WTC11 (cell line): Measurements from ENCODE around the gene ERGIC3. TPM values are rescaled to one million over a fixed set of nuclear protein-coding genes. Genes with fewer than 3 reads are reported as not detected.
"Not testable (repeated sequence)": the region's sequence is repeated elsewhere in the genome, so short reads cannot be mapped to it uniquely, and the experiment has no call there.

Source experiments
- ATAC-seq: fragments of 200-7000 bp; cut with Tn5 transposase; 2 replicates; pipeline ENCODE4 v1.10.0; 2021; ENCODE audit warnings: mild to moderate bottlenecking, moderate library complexity
- CTCF ChIA-PET: fragments of 300-600 bp; sonication (Branson Sonifier 250); formaldehyde crosslinking; loops from one replicate; lab custom pipeline; 2021; ENCODE audit warnings: antibody characterized with exemption; lab: Charles Lee
- POLR2A ChIA-PET: fragments of 350-600 bp; sonication (Branson Sonifier 250); formaldehyde crosslinking; loops from one replicate; lab custom pipeline; 2021; ENCODE audit warnings: antibody characterized with exemption; lab: Charles Lee
- DNase-seq: peaks from one replicate; pipeline ENCODE4 v3.0.0; 2021; ENCODE audit warnings: low spot score
- H3K27ac Mint-ChIP-seq: 2 replicates; pipeline ENCODE4 v1.8.0; 2021; ENCODE audit warnings: mixed read lengths
- H3K27me3 Mint-ChIP-seq: 2 replicates; pipeline ENCODE4 v1.8.0; 2021; ENCODE audit warnings: low read depth, mild to moderate bottlenecking, moderate library complexity, mixed read lengths
- H3K36me3 Mint-ChIP-seq: 2 replicates; pipeline ENCODE4 v1.8.0; 2021; ENCODE audit warnings: mixed read lengths
- H3K4me1 Mint-ChIP-seq: 2 replicates; pipeline ENCODE4 v1.8.0; 2022; ENCODE audit warnings: mixed read lengths
- H3K4me3 Mint-ChIP-seq: 2 replicates; pipeline ENCODE4 v1.8.0; 2021; ENCODE audit warnings: mild to moderate bottlenecking, moderate library complexity, mixed read lengths
- H3K9me3 Mint-ChIP-seq: 2 replicates; pipeline ENCODE4 v1.8.0; 2021; ENCODE audit warnings: mixed read lengths
- CBFB ChIP-seq: sonication (generic); formaldehyde crosslinking; IDR thresholded peaks from 2 replicates; pipeline ENCODE4 v1.8.1; 2022; ENCODE audit warnings: mild to moderate bottlenecking, low read depth, missing genetic modification reagents
- CREB1 ChIP-seq: sonication (generic); formaldehyde crosslinking; IDR thresholded peaks from 2 replicates; pipeline ENCODE4 v1.8.0; 2023; ENCODE audit warnings: mild to moderate bottlenecking, missing genetic modification reagents
- ETV6 ChIP-seq: sonication (generic); formaldehyde crosslinking; IDR thresholded peaks from 2 replicates; pipeline ENCODE4 v1.8.1; 2022; ENCODE audit warnings: mild to moderate bottlenecking, missing genetic modification reagents
- GRHL2 ChIP-seq: fragments of 250-450 bp; sonication (Bioruptor Pico); IDR thresholded peaks from 2 replicates; pipeline ENCODE4 v1.8.0; 2022; ENCODE audit warnings: mild to moderate bottlenecking, moderate library complexity; ENCODE audit not compliant: insufficient replicate concordance, severe bottlenecking
- GTF2I ChIP-seq: fragments of 250-450 bp; sonication (Bioruptor Pico); conservative IDR thresholded peaks from 2 replicates; pipeline ENCODE4 v1.4.0; 2021; ENCODE audit warnings: mild to moderate bottlenecking
- IRF2 ChIP-seq: sonication (generic); formaldehyde crosslinking; IDR thresholded peaks from 2 replicates; pipeline ENCODE4 v1.8.0; 2022; ENCODE audit warnings: low read depth, missing genetic modification reagents, borderline replicate concordance
- NFATC4 ChIP-seq: fragments of 250-450 bp; sonication (Bioruptor Pico); IDR thresholded peaks from 2 replicates; pipeline ENCODE4 v1.9.0; 2021; ENCODE audit warnings: mild to moderate bottlenecking
- NFE2L1 ChIP-seq: sonication (generic); formaldehyde crosslinking; IDR thresholded peaks from 2 replicates; pipeline ENCODE4 v1.8.1; 2023; ENCODE audit warnings: missing genetic modification reagents
- NR2C2 ChIP-seq: sonication (generic); formaldehyde crosslinking; IDR thresholded peaks from 2 replicates; pipeline ENCODE4 v1.8.0; 2022; ENCODE audit warnings: mild to moderate bottlenecking, missing genetic modification reagents
- PRRX2 ChIP-seq: fragments of 250-450 bp; sonication (Bioruptor Pico); IDR thresholded peaks from 2 replicates; pipeline ENCODE4 v1.8.0; 2021; ENCODE audit warnings: mild to moderate bottlenecking
- RORB ChIP-seq: fragments of 250-450 bp; sonication (Bioruptor Pico); IDR thresholded peaks from 2 replicates; pipeline ENCODE4 v1.9.0; 2021; ENCODE audit warnings: mild to moderate bottlenecking
- SP1 ChIP-seq: sonication (generic); formaldehyde crosslinking; conservative IDR thresholded peaks from 2 replicates; pipeline ENCODE4 v1.8.1; 2022; ENCODE audit warnings: missing genetic modification reagents
- TP53 ChIP-seq: sonication (generic); formaldehyde crosslinking; IDR thresholded peaks from 2 replicates; pipeline ENCODE4 v1.8.1; 2023; ENCODE audit warnings: mild to moderate bottlenecking, missing genetic modification reagents
- ZBTB21 ChIP-seq: sonication (generic); formaldehyde crosslinking; IDR thresholded peaks from 2 replicates; pipeline ENCODE4 v1.8.1; 2023; ENCODE audit warnings: mild to moderate bottlenecking, missing genetic modification reagents, borderline replicate concordance
- ZNF121 ChIP-seq: sonication (generic); formaldehyde crosslinking; IDR thresholded peaks from 2 replicates; pipeline ENCODE4 v1.8.0; 2023; ENCODE audit warnings: missing genetic modification reagents
- ZNF138 ChIP-seq: sonication (generic); formaldehyde crosslinking; conservative IDR thresholded peaks from 2 replicates; pipeline ENCODE4 v1.8.1; 2022; ENCODE audit warnings: mild to moderate bottlenecking, moderate library complexity, missing genetic modification reagents
- ZNF232 ChIP-seq: sonication (generic); formaldehyde crosslinking; IDR thresholded peaks from 2 replicates; pipeline ENCODE4 v1.8.0; 2022; ENCODE audit warnings: mild to moderate bottlenecking, missing genetic modification reagents
- ZNF416 ChIP-seq: fragments of 250-450 bp; sonication (Bioruptor Pico); IDR thresholded peaks from 2 replicates; pipeline ENCODE4 v1.9.0; 2021; ENCODE audit warnings: mild to moderate bottlenecking, inconsistent platforms
- total RNA-seq: library from RNA; stranded (reverse); gene quantifications from 3 replicates; pipeline ENCODE4 v1.2.3, GENCODE V29; 2021
- TF ChIP-seq, protein P1 (sequence below): sonication (generic); formaldehyde crosslinking; IDR thresholded peaks from 2 replicates; pipeline ENCODE4 v1.8.1; 2022; ENCODE audit warnings: low read depth, missing genetic modification reagents, borderline replicate concordance
- TF ChIP-seq, protein P2 (sequence below): fragments of 250-450 bp; sonication (Bioruptor Pico); IDR thresholded peaks from 2 replicates; pipeline ENCODE4 v1.8.0; 2021; ENCODE audit warnings: mild to moderate bottlenecking
- TF ChIP-seq, protein P3 (sequence below): sonication (generic); formaldehyde crosslinking; IDR thresholded peaks from 2 replicates; pipeline ENCODE4 v1.8.1; 2022; ENCODE audit warnings: mild to moderate bottlenecking, missing genetic modification reagents, moderate library complexity, borderline replicate concordance
- TF ChIP-seq, protein P4 (sequence below): sonication (generic); formaldehyde crosslinking; IDR thresholded peaks from 2 replicates; pipeline ENCODE4 v1.8.1; 2022; ENCODE audit warnings: mild to moderate bottlenecking, moderate library complexity, missing genetic modification reagents
- TF ChIP-seq, protein P5 (sequence below): fragments of 250-450 bp; sonication (Bioruptor Pico); IDR thresholded peaks from 2 replicates; pipeline ENCODE4 v2.1.2; 2022; ENCODE audit warnings: mild to moderate bottlenecking, moderate library complexity

ERGIC3 gene
- total RNA-seq, 1 experiment from 2014 or later: 168 TPM

DNA sequence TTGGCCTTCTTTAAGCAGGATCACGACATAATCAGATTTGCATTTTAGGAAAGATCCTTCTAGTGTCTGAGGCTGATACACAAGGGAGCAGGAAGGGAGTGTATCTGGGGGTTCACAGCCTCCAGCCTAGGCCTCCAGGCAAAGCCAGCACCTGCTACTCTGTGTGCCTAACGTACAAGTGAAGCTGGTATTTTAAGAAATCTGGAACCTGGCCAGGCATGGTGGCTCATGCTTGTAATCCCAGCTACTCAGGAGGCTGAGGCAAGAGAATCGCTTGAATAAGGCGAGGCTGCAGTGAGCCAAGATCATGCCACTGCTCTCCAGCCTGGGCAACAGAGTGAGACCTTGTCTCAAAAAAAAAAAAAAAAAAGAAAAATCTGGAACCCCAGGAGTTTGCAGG lies 13.6 kb downstream of the ERGIC3 start:
- H3K4me3 Mint-ChIP-seq, H3K27me3 Mint-ChIP-seq, H3K27ac Mint-ChIP-seq, DNase-seq, ATAC-seq, CTCF ChIA-PET, H3K9me3 Mint-ChIP-seq, H3K4me1 Mint-ChIP-seq, POLR2A ChIA-PET: not testable (repeated sequence)
- peaks cover 23% of the 10 kb centered on the region for H3K36me3 Mint-ChIP-seq

DNA sequence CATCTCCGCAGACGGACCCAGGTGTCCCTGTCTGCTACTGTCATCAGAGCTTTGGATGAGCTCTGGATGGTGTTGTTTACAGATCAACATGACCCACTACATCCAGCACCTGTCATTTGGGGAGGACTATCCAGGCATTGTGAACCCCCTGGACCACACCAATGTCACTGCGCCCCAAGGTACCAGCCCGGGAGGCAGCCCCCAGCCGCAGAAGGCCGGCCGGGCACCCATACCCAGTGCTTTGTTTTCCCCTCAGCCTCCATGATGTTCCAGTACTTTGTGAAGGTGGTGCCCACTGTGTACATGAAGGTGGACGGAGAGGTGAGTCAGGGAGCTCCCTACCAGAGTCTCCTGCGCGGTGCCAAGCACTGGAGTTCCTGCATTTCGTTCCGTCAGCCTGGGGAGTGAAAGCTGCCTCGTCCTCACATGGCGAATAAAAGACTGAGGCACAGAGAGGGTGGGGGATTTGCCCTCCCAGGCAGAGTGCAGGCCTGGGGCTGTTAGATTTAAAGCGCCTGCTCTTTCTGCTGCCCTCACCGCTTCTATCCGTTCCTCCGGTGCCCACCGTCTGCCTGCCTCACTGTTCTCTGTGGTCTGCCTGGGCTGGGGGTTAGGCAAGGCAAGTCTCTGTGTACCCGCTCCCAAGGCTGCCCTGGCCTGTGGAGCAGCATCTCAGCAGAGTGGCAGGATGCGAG lies 14.2 kb downstream of the ERGIC3 start:
- TF ChIP-seq RORB (CRISPR knock-in tag) (no peak), IRF2 (no peak), SP1 (CRISPR knock-in tag) (no peak), CBFB (CRISPR knock-in tag) (no peak), ZNF416 (CRISPR knock-in tag) (no peak), NFE2L1 (CRISPR knock-in tag) (no peak), ETV6 (CRISPR knock-in tag) (no peak), ZNF121 (no peak), ZNF138 (CRISPR knock-in tag) (no peak)
- TF ChIP-seq, protein P1, sequence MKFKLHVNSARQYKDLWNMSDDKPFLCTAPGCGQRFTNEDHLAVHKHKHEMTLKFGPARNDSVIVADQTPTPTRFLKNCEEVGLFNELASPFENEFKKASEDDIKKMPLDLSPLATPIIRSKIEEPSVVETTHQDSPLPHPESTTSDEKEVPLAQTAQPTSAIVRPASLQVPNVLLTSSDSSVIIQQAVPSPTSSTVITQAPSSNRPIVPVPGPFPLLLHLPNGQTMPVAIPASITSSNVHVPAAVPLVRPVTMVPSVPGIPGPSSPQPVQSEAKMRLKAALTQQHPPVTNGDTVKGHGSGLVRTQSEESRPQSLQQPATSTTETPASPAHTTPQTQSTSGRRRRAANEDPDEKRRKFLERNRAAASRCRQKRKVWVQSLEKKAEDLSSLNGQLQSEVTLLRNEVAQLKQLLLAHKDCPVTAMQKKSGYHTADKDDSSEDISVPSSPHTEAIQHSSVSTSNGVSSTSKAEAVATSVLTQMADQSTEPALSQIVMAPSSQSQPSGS (CRISPR knock-in tag): no peak
- TF ChIP-seq, protein P2, sequence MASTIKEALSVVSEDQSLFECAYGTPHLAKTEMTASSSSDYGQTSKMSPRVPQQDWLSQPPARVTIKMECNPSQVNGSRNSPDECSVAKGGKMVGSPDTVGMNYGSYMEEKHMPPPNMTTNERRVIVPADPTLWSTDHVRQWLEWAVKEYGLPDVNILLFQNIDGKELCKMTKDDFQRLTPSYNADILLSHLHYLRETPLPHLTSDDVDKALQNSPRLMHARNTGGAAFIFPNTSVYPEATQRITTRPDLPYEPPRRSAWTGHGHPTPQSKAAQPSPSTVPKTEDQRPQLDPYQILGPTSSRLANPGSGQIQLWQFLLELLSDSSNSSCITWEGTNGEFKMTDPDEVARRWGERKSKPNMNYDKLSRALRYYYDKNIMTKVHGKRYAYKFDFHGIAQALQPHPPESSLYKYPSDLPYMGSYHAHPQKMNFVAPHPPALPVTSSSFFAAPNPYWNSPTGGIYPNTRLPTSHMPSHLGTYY: no peak
- TF ChIP-seq, protein P3, sequence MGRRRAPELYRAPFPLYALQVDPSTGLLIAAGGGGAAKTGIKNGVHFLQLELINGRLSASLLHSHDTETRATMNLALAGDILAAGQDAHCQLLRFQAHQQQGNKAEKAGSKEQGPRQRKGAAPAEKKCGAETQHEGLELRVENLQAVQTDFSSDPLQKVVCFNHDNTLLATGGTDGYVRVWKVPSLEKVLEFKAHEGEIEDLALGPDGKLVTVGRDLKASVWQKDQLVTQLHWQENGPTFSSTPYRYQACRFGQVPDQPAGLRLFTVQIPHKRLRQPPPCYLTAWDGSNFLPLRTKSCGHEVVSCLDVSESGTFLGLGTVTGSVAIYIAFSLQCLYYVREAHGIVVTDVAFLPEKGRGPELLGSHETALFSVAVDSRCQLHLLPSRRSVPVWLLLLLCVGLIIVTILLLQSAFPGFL (CRISPR knock-in tag): no peak
- TF ChIP-seq, protein P4, sequence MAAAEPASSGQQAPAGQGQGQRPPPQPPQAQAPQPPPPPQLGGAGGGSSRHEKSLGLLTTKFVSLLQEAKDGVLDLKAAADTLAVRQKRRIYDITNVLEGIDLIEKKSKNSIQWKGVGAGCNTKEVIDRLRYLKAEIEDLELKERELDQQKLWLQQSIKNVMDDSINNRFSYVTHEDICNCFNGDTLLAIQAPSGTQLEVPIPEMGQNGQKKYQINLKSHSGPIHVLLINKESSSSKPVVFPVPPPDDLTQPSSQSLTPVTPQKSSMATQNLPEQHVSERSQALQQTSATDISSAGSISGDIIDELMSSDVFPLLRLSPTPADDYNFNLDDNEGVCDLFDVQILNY (CRISPR knock-in tag): no peak
- H3K36me3 Mint-ChIP-seq: peaks cover 23% of the 10 kb centered on the region
- DNase-seq (no peak), ATAC-seq (no peak)
- H3K9me3 Mint-ChIP-seq: no peaks in the 10 kb centered on the region
- H3K4me3 Mint-ChIP-seq: no peak overlapping the region
- ChIA-PET CTCF (no interaction called here), POLR2A (no interaction called here)
- peaks cover 6% of the 10 kb centered on the region; the same call in 1 of the 2 replicates for H3K4me1 Mint-ChIP-seq
- H3K27ac Mint-ChIP-seq: no peak overlapping the region
- H3K27me3 Mint-ChIP-seq: no peaks in the 10 kb centered on the region

DNA sequence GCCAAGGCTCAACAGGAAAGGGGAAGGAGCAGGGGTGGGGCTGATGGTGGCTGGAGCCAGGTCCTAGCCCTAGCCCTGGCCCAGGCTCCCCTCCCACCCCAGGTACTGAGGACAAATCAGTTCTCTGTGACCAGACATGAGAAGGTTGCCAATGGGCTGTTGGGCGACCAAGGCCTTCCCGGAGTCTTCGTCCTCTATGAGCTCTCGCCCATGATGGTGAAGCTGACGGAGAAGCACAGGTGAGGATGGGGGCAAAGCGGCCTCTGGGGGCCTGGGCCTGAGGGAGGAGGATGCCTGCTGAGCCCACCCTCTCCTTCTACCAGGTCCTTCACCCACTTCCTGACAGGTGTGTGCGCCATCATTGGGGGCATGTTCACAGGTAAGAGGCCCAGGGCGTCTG lies 15.0 kb downstream of the ERGIC3 start:
- CTCF ChIA-PET: no interaction called here
- no peak overlapping the region for H3K27ac Mint-ChIP-seq

More for the DNA sequence above, 15.0 kb downstream of the ERGIC3 start:
- no peaks in the 10 kb centered on the region for H3K27me3 Mint-ChIP-seq
- H3K4me3 Mint-ChIP-seq: no peak overlapping the region
- H3K9me3 Mint-ChIP-seq: no peaks in the 10 kb centered on the region
- POLR2A ChIA-PET: no interaction called here
- DNase-seq: no peak
- no peak for ATAC-seq
- H3K4me1 Mint-ChIP-seq: peaks cover 14% of the 10 kb centered on the region; the same call in 1 of the 2 replicates
- TF ChIP-seq CREB1 (CRISPR knock-in tag) (no peak), NFE2L1 (CRISPR knock-in tag) (no peak), NR2C2 (no peak), ZNF232 (CRISPR knock-in tag) (no peak), PRRX2 (CRISPR knock-in tag) (no peak), GTF2I (CRISPR knock-in tag) (no peak), TP53 (no peak), ZBTB21 (CRISPR knock-in tag) (no peak), NFATC4 (CRISPR knock-in tag) (no peak), GRHL2 (no peak)
- TF ChIP-seq, protein P5, sequence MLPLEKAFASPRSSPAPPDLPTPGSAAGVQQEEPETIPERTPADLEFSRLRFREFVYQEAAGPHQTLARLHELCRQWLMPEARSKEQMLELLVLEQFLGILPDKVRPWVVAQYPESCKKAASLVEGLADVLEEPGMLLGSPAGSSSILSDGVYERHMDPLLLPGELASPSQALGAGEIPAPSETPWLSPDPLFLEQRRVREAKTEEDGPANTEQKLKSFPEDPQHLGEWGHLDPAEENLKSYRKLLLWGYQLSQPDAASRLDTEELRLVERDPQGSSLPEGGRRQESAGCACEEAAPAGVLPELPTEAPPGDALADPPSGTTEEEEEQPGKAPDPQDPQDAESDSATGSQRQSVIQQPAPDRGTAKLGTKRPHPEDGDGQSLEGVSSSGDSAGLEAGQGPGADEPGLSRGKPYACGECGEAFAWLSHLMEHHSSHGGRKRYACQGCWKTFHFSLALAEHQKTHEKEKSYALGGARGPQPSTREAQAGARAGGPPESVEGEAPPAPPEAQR: no peak
- H3K36me3 Mint-ChIP-seq: peaks cover 23% of the 10 kb centered on the region
